Hematopoietic multipotent progenitor cell treated with erythropoietin and hydrocortisone succinate and interleukin-3 and kit ligand, for 6 days (in vitro differentiated cells): ENCODE results near the gene CAPZA1.

Experiments
- DNase-seq: peaks from one replicate; pipeline ENCODE4 v3.0.0-alpha.2; 2015

Gene CAPZA1

DNA sequence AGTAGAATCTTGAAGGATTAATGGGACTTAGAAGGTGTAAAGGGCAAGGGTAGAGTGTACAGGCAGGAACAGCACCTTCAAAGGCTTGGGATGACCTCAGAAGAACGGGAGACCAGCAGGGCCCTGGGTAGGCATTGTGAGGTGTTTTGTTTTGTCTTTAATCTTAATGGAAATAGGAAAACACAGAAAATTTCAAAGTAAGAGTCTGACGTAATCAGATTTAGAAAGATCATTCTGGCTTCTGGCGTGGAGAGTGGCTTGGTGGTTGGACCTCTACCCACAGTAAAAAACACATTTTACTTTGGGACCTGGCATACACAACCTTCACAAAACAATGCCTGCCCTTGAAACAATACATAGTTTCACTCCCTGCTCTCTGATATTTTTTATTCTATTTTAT is 59.0 kb downstream of the CAPZA1 start:
- no peak for DNase-seq

DNA sequence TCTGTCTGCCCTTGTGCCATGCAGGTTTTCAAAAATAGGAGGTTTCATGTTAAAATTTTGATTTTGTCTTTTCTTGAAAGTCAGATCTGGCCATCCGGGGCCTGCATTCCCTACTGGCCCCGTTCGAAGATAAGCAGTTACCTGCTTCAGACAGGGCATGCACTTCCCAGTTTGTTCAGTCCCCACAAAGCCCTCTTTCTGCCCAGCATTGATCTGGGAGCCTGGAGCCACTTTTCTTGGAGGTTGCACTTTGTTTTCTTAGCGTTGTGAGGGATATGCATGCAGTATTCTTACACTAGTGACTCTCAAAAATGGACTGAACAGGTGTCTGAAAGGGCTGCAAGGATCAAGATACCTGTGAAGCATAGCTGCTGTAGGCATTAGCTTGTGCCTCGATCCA is 66.3 kb downstream of the CAPZA1 start:
- no peak for DNase-seq

DNA sequence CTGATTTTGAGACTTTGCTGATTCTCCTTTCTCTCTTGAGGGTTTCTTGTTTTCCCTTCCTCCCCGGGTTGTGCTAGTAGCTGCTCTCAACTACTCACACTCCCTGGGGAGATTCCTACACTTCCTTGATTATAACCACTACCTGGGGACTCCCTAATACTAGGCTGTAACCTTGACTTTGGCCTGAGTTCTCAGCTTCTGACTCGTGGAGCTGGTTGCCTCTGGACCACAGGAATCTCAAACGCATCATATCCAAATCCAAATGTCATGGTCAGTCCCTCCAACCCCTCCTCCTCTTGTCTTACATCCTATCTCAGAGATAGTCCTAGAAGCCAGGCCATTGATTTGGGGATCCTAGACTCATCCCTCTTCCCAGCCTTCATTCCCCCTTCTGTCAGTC is 66.8 kb downstream of the CAPZA1 start:
- DNase-seq: no peak

DNA sequence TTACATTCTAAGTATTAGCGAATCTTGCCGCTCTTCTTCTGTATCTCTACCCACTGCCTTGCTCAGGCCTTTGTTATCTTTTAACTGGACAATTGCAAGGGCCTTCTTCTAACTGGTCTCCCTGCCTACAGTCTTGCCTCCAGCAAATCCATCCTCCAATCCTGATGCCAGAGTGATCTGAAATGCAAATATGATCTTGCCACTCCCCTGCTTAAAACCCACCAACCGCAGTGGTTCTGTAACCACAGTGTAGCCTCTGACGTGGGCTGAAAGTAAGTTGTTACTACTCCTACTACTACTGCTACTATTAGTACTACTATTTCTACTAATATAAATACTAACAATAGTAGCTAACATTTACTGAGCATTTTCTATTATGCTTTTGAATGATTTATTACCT is 67.2 kb downstream of the CAPZA1 start:
- DNase-seq: no peak

DNA sequence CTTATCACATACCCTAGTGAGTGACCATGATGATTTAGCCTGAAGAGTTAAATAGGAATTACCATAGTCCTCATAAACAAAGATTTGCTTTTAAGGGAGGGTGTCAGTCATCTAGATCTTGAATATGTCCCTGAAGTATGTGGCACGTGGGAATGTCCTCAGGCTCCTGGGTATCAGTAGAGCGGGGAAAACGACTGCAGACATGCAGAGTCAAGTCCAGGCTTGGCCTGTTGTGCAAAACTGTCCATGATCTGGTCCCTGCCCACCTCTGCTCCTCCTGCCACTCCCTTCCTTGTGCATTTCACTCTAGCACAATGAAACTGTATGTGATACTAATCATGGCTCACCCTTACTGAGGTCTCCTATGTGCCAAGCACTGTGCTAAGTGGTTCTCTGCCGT is 67.7 kb downstream of the CAPZA1 start:
- no peak for DNase-seq

DNA sequence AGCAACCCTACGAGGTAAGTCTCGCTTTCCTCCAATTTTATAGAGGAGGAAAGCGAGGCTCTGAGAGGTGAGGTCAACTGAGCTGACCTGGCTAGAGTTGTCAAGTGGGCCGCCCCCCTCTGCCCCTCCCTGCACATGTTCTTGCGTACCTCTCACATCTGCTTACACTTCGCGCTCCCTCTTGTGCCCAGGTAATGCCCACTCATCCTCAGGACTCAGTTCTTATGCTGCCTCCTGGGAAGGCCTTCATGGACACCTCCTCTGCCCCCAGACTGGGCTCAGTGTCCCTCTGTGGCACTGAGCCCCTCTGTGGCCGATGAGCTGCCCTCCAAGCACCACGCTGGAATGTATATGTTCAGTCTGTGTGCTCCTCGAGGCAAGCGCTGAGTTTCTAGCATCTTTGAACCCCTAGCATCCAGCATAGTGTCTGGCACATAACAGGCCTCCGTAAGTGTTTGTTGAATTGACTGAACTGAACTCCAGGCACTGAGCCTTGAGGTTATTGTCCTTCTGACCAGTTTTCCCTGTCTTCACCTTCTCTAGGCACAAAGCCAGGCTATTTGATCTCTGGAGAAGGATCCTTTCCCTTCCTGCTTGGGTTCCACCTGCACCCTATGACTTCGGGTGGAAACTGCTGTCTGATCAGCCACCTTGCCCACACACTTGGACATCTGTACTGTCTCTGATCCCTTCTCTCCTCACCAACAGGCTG is 68.3 kb downstream of the CAPZA1 start:
- DNase-seq: no peak

DNA sequence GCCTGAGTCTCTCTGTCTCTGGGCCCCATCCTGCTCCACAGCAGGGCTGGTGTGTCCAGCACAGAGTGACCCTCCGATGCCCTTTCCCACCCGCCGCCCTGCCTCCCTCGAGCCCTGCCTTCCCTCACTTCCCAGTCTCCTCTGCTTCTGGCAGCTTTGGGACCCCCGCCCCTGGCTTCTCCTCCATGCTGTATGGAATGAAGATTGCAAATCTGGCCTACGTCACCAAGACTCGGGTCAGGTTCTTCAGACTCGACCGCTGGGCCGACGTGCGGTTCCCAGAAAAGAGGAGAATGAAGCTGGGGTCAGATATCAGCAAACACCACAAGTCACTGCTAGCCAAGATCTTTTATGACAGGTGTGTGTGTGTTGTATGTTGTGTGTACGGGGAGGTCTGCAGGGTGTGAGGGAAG is 69.2 kb downstream of the CAPZA1 start:
- DNase-seq: no peak

DNA sequence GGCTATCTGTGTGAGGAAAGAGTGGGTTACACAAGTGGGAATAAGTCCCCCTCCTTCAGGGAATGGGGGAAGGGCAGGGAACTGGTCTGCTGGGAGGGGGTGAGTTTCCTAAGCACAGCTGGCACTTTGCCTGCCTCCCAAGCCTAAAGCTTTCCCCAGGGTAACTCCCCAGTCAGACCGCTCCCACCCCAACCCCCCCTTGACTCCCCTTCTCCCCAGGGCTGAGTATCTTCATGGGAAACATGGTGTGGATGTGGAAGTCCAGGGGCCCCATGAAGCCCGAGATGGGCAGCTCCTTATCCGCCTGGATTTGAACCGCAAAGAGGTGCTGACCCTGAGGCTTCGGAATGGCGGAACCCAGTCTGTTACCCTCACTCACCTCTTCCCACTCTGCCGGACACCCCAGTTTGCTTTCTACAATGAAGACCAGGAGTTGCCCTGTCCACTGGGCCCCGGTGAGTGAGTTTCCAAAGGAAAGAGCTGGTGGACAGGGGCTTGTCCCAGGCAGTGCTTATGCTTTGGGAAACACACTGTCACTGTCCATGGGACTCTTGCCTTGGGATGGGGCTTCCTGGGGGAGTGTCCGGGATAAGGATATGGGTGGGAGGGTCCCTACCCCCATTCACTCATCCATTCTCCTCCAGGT is 69.7 kb downstream of the CAPZA1 start:
- DNase-seq: no peak

DNA sequence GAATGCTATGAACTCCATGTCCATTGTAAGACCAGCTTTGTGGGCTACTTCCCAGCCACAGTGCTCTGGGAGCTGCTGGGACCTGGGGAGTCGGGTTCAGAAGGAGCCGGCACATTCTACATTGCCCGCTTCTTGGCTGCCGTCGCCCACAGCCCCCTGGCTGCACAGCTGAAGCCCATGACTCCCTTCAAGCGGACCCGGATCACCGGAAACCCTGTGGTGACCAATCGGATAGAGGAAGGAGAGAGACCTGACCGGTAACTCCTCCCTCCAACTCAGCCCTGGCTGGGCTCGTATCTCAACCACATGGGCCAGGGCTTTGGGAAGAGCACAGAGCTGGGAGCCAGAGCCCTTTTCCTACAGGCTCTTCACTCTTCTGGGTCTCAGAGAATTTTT is 70.2 kb downstream of the CAPZA1 start:
- DNase-seq: no peak

DNA sequence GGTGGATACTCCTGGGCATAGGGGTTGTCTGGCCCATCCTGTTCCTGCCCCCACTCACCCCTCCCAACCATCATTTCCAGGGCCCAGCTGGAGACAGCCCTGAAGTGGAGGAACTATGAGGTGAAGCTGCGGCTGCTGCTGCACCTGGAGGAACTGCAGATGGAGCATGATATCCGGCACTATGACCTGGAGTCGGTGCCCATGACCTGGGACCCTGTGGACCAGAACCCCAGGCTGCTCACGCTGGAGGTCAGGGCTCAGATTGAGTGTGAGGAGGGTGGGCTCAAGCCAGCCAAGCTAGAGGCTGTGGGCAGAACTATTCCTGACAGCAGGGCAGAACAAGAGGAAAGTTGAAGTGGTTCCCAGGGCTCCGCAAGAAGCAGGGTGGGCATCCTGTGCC is 73.0 kb downstream of the CAPZA1 start:
- DNase-seq: no peak

DNA sequence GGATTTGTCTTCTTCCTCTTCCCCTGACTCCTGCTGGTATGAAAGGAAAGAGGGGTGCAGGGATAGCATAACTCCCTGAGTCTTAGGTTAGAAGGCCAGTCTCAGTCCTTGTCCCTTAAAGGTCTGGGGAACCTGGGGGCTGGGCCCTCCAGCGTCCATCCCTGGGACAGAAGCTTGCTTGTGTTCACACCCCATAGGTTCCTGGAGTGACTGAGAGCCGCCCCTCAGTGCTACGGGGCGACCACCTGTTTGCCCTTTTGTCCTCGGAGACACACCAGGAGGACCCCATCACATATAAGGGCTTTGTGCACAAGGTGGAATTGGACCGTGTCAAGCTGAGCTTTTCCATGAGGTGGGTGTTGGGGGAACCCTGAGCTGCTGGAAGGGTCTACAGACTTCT is 74.2 kb downstream of the CAPZA1 start:
- no peak for DNase-seq

DNA sequence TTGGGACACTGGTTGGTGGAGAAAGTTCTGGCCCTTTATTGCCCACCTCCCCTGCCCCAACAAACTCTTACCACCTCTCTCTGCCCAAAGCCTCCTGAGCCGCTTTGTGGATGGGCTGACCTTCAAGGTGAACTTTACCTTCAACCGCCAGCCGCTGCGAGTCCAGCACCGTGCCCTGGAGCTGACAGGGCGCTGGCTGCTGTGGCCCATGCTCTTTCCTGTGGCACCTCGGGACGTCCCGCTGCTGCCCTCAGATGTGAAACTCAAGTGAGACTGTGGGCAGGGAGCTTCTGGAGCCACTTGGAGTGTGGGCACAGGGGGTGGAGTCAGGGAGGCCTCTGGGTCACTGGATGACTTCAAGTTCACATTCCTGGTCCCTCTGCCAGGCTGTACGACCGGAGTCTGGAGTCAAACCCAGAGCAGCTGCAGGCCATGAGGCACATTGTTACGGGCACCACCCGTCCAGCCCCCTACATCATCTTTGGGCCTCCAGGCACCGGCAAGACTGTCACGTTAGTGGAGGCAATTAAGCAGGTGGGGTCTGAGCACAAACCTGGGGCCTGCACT is 74.8 kb downstream of the CAPZA1 start:
- no peak for DNase-seq

DNA sequence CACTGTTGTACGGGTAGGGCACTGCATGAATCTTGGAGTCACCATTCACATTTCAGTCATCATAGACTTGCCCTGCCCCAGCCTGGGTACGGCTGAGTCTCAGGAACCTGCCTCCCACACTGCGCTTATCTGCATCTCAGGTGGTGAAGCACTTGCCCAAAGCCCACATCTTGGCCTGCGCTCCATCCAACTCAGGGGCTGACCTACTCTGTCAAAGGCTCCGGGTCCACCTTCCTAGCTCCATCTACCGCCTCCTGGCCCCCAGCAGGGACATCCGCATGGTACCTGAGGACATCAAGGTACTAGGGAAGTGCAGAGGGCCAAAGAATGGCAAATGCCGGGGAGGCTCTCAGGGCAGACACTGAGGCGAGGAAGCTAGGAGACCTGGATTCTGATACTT is 75.6 kb downstream of the CAPZA1 start:
- DNase-seq: no peak

DNA sequence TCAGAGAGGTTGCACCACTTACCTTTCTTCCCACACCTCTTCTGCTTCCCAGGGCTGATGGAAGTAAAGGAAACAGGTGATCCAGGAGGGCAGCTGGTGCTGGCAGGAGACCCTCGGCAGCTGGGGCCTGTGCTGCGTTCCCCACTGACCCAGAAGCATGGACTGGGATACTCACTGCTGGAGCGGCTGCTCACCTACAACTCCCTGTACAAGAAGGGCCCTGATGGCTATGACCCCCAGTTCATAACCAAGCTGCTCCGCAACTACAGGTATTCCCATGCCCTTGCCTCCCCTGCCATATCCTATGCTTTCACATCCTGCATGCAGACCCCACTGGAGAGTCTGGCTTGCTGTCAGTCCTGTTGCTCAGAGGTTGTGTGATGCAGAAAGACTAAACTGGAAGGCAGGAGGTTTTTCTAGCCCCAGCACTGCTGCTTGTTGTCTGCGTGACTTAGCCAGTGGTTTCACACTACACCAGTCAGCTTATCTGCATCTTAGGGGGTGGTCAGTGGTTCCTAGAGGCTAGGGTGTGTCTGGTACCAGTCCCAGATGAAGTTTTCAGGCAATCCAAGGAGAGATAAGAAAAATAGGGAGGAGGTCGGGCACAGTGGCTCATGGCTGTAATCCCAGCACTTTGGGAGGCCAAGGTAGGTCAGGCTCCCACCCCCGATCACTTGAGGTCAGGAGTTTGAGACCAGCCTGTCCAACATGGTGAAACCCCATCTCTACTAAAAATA is 77.1 kb downstream of the CAPZA1 start:
- DNase-seq: peak; percentile 75

DNA sequence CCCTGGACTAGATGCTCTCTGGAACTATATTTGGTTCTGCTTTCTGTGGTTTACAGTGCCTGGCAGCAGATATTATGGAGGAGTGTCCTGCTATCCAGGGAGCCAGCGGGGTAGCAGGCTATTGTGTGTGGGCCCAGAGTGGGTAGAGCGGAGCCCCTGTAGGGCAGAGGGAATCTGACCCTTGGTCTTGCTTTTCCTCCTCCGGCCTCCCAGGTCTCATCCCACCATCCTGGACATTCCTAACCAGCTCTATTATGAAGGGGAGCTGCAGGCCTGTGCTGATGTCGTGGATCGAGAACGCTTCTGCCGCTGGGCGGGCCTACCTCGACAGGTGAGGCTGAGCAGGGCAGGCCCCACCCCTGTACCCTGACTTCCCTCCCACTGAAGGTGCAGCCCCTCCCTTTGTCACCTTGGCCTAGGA is 78.2 kb downstream of the CAPZA1 start:
- no peak for DNase-seq

DNA sequence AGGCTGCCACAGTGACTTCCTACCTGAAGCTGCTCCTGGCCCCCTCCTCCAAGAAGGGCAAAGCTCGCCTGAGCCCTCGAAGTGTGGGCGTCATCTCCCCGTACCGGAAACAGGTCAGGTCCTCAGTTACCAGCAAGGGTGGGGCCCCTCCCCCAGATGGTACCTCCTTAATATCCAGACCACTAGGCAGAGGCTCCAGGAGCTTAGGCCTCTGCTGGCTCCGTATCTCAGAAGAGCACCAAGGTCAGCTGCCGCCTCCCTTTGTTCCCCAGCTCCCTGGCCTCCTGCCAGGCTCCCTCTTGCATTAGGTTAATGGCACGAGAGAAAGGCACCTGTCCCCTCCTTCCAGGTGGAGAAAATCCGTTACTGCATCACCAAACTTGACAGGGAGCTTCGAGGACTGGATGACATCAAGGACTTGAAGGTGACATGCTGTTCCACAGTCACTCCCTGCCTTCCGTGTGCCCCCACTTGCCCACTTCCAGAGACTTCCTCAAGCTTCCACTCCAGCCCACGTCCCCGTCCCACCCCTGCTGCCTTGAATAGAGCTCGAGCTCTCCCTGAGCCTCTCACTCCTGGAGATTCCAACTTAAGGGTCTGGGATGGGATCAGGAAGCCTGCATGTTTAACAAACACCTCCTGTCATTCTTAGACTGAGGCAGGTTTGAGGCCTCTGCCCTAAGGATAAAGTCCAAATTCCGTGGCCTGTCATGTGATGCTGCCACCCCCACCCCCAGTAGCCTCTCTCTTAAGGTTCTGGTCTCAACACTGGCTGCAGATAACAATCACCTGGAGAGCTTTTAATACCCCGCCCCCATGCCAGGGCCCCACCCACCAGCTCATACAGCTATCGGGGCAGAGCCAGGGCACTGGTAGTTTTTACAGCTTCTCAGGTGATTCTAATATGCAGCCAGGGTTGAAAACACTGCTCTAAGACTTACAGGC is 79.0 kb downstream of the CAPZA1 start:
- peak; percentile 87 for DNase-seq

DNA sequence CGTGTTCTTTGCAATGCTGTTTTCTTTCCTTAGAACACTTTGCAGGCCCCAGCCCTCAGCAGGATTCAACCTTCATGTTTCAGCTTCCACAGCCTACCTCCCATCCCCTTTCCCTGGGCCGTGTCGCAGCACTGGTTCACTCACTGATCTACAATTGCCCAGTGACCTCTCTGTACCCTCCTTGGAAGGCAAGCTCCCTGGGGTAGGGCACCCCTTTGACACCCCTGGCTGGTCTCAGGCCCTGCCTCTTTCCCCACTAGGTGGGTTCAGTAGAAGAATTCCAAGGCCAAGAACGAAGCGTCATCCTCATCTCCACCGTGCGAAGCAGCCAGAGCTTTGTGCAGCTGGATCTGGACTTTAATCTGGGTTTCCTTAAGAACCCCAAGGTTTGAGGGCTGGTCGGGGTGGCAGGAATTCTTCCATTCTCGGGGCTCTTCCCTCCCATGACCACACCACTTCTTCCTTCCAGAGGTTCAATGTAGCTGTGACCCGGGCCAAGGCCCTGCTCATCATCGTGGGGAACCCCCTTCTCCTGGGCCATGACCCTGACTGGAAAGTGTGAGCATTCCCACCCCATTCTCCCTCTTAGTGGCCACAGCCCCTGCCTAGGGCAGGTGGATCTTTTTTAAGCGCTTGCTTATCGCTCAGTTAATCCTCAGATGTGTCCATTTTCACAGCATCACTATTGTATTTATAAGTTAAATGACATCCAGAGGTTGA is 80.0 kb downstream of the CAPZA1 start:
- DNase-seq: no peak

DNA sequence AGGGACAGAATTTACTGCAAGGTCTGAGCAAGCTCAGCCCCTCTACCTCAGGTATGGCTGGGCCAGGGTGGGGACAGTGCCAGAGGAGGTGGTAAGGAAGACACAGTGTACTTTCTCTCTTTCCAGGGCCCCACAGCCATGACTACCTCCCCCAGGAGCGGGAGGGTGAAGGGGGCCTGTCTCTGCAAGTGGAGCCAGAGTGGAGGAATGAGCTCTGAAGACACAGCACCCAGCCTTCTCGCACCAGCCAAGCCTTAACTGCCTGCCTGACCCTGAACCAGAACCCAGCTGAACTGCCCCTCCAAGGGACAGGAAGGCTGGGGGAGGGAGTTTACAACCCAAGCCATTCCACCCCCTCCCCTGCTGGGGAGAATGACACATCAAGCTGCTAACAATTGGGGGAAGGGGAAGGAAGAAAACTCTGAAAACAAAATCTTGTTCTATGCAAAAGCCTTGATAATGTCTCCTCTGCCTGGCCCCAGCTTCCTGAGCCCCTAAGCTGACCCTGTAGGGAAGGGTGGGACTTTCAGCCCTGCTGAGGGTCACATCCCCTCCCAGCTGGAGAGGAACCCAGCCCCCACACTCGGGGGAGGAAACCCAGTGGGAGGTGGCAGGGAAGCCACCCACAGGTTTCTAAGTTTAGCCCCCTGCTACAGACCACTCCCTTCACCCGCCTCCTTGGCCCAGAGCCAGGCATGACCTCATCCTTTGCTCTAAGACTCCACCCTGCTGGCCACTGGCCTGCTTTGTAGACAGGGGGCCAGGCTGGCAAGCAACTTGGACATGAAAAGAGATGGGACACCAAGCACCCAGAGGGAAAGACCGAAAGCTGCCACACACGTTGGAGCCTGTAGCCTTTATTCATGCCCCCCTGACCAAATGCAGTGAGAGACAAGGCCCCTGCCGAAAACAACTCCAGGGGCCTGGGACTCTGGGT is 80.9 kb downstream of the CAPZA1 start:
- DNase-seq: peak; percentile 96

DNA sequence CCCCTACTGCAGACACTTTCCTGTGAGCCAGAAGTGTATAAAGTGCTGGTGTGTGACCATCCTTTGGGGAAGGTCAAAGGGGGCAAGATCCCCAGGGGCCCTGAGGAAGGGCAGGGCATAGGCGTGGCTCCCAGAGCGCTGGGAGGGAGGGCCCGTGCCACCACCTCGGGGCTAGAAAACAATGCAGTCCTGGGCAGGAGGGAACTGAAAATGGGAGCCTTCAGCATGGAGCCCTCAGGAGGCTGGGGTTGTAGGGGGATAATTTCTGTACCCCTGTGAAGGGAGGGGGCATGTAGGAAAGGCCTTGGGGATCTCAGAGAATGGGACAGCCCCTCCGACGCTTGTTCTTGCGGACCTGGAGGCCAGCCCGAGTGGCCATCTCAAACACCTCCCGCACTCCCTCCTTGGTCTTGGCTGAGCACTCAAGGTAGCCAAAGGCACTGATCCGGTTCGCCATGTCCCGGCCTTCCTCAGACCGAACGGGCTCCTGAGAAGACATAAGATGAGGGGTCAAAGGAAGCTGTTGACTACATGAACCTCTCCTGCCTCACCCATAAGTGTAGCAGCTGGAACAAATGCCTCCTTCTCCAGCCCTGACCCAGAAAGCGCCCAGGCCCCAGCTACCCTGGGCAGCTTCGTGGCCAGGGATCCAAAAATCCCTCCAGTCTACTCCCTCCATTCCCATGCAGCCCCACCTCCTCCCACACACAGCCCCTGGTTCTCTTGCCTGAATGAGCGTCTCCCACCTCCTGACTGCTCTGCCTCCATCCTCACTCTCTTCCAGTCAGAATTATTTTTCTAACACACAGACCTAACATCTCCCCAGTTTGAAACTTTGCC is 81.8 kb downstream of the CAPZA1 start:
- no peak for DNase-seq

DNA sequence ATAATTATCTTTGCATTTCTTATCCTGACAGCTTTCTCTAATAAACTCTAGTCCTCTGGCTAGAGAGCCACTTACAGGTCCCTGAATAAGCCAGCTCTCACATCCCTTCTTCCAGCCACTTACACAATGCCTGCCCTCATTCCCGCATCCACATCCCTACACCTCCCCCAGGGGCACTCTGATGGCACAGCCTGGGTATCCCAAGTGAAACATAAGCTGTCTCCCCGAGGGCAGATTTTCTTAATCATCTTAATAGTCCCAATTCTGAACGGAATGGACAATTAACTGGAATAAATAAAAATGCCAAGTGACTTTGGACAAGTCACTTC is 82.4 kb downstream of the CAPZA1 start:
- DNase-seq: no peak
